Colon (tissue), 2 donors: ENCODE measurements around the gene EIF2A.
"Not testable (repeated sequence)": the region's sequence is repeated elsewhere in the genome, so short reads cannot be mapped to it uniquely, and the experiment has no call there.

Source experiments
- FAIRE-seq: peaks from 2 replicates; lab custom pipeline; 2012; peaks lifted over from hg19 to GRCh38; lab: Jason Lieb, UNC
- donor health status: control.
- donor health status: control.

The EIF2A gene

GRCh38 chr3:150602426-150603152 is 56.0 kb downstream of the EIF2A start:
- no peak for FAIRE-seq

GRCh38 chr3:150603153-150603979 is 56.8 kb downstream of the EIF2A start, which contains the start of gene SELENOT:
Gene SELENOT (plus strand): TSS chr3:150603321. CDS start chr3:150603363, 42 bp downstream.
- FAIRE-seq = no peak

GRCh38 chr3:150603980-150604319 is 57.4 kb downstream of the EIF2A start:
- no peak for FAIRE-seq

GRCh38 chr3:150605998-150606641 is 59.5 kb downstream of the EIF2A start:
- no peak for FAIRE-seq

GRCh38 chr3:150607267-150608065 is 60.9 kb downstream of the EIF2A start:
- FAIRE-seq = no peak

GRCh38 chr3:150609988-150610387 is 63.4 kb downstream of the EIF2A start:
- FAIRE-seq = no peak

GRCh38 chr3:150610785-150611184 is 64.2 kb downstream of the EIF2A start:
- FAIRE-seq = no peak

GRCh38 chr3:150611666-150612065 is 65.1 kb downstream of the EIF2A start:
- no peak for FAIRE-seq

- FAIRE-seq = no peak
These were observed 65.9 kb downstream of the EIF2A start for GRCh38 chr3:150612494-150612893.

- FAIRE-seq = no peak
These were observed 66.4 kb downstream of the EIF2A start for GRCh38 chr3:150613034-150613433.

- FAIRE-seq = no peak
These were observed 67.3 kb downstream of the EIF2A start for GRCh38 chr3:150613709-150614480.

- FAIRE-seq = no peak
These were observed 73.6 kb downstream of the EIF2A start for GRCh38 chr3:150620002-150620689.

GRCh38 chr3:150622955-150623354 is 76.4 kb downstream of the EIF2A start:
- not testable (repeated sequence) for FAIRE-seq

GRCh38 chr3:150623945-150624344 is 77.4 kb downstream of the EIF2A start:
- FAIRE-seq = no peak

- no peak for FAIRE-seq
These were observed 79.8 kb downstream of the EIF2A start for GRCh38 chr3:150626148-150626930.

GRCh38 chr3:150627557-150627956 is 81.0 kb downstream of the EIF2A start:
- FAIRE-seq = no peak

- no peak for FAIRE-seq
These were observed 85.1 kb downstream of the EIF2A start for GRCh38 chr3:150631515-150632221.

GRCh38 chr3:150635076-150635475 is 88.5 kb downstream of the EIF2A start:
- no peak for FAIRE-seq

- FAIRE-seq = no peak
These were observed 88.9 kb downstream of the EIF2A start for GRCh38 chr3:150635526-150635925.
